Measurements from ENCODE around the gene ARHGAP11B.
"Not testable (repeated sequence)": the region's sequence is repeated elsewhere in the genome, so short reads cannot be mapped to it uniquely, and the experiment has no call there.

Gene ARHGAP11B

DNA sequence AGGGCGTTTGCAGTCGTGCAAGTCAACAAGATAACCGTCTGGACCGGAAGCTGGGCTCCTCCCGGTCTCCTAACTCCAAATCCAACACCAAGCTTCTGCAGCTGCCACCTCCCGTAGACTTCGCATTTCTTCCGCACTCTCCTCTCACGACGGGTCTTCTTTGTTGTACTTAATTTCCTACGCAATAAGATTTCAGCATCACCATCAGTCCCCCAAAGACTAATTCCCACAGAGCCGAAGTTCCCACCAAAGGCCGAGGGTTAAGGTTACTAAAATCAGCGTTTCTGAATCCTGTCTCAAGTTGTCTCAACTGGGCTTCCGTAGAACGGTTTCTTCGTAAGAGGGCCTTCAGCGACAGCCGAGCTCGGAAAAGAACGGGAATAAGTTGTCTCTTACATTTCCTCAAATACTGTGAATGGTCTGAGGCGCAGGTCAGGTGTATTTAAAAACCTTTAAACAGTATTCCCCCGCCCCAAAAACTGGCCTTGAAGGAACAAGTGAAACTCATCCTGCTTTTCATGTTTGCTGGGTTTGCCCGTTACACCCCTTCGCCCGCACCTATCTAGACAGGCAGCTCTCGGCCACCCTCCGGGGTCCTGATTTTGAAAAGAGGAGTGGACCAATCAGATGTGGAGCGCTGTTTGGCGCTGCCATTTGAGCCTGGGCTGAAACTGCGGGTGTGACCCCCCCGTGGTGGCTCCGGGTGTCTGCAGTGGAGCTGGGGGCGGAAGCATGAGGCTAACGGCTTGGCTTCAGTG lies at the start of gene ARHGAP11B:
Gene ARHGAP11B (plus strand): TSS at position 693 of the 758 bp plus-strand sequence.
- not testable (repeated sequence) for DNase-seq

- not testable (repeated sequence) for DNase-seq
These were observed 46.4 kb upstream of the ARHGAP11B start for GRCh38 chr15:30579394-30579970.

DNA sequence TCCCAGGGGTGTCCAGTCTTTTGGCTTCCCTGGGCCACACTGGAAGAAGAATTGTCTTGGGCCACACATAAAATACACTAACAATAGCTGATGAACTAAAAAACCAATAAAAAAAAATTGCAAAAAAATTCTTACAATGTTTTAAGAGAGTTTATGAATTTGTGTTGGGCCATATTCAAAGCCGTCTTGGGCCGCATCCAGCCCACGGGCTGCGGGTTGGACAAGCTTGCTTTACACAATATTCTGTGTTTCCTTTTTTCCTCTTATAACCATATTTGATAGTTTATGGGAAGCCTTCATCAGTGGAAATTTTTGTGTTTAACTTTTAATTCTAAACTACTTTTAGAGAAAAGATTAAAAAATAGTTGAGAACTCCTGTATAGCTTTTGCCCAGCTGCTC lies 45.2 kb upstream of the ARHGAP11B start:
- not testable (repeated sequence) for DNase-seq

GRCh38 chr15:30598953-30599352 lies 27.0 kb upstream of the ARHGAP11B start:
- DNase-seq: not testable (repeated sequence)

DNA sequence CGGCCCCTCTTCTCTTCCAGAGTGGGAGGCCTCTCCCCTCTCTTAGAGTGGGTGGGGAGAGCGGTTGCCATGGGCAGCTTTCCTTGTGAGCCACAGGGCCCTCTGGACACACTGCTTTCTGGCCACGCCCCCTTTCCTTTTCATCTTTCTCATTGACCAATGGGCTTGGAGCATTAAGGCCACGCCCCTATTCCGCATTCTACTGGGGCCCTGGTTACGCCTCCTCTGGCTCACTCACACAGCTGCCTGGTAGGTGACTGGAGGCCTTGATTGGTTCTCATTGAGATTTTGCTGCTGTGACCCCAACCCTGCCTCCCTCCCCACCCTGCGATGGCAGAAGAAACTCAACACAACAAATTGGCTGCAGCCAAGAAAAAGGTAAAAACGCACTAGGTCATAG lies 22.1 kb upstream of the ARHGAP11B start, which contains the start of gene GOLGA8H:
Gene GOLGA8H (plus strand): TSS at position 233 of the 400 bp plus-strand sequence. CDS start 98 bp downstream, at position 331.
- DNase-seq: not testable (repeated sequence)

- DNase-seq: not testable (repeated sequence)
These were observed 13.7 kb upstream of the ARHGAP11B start for GRCh38 chr15:30612271-30612670.

- DNase-seq: not testable (repeated sequence)
These were observed 4.6 kb upstream of the ARHGAP11B start for GRCh38 chr15:30621342-30621741.

- DNase-seq: not testable (repeated sequence)
These were observed 252 bp downstream of the ARHGAP11B start for GRCh38 chr15:30626194-30626565.

GRCh38 chr15:30626632-30627031 lies 704 bp downstream of the ARHGAP11B start:
- DNase-seq: not testable (repeated sequence)

GRCh38 chr15:30650012-30650929 lies 24.3 kb downstream of the ARHGAP11B start:
- DNase-seq: no peak

DNA sequence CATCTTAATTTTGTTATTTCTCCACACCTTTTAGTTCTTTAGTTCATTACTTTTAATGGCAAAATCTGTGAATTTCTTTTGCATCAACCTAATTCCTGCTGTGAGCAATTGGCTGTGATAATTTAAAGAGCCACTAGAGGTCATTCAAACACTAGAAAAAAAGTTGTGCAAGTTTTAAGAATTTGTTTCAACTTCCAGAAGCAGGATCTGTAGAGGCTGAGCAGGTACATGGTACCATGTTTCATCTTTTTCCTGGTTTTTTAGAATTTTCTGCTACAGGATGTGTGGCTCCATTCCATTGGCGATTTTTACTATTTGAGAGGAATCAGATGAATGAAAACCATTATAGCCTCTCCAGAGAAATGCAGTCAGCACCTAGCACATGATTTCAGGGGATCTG lies 35.2 kb downstream of the ARHGAP11B start:
- not testable (repeated sequence) for DNase-seq

GRCh38 chr15:30669621-30670020 lies 43.7 kb downstream of the ARHGAP11B start:
- DNase-seq: not testable (repeated sequence)

DNA sequence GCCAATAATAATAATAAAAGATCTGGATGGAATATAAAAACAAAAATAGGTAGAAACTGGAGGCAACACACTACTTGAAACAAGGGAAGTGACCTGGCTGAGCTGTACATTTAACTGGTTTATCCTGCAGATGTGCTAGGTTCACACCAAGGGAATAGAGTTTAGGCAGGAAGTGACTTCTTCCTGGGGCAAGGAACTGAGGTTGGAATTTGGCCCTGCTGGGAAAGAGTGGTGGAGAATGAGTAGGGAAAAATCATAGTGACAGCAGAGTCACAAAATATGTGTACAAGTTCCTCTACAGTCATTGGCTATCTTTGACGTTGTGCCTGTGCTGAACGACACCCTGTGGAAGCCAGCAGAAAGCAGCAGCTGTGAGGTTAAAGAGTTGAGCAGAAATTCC lies 44.1 kb downstream of the ARHGAP11B start:
- DNase-seq: no peak

GRCh38 chr15:30671309-30671708 lies 45.4 kb downstream of the ARHGAP11B start:
- no peak for DNase-seq

GRCh38 chr15:30675126-30675525 lies 49.2 kb downstream of the ARHGAP11B start:
- no peak for DNase-seq

DNA sequence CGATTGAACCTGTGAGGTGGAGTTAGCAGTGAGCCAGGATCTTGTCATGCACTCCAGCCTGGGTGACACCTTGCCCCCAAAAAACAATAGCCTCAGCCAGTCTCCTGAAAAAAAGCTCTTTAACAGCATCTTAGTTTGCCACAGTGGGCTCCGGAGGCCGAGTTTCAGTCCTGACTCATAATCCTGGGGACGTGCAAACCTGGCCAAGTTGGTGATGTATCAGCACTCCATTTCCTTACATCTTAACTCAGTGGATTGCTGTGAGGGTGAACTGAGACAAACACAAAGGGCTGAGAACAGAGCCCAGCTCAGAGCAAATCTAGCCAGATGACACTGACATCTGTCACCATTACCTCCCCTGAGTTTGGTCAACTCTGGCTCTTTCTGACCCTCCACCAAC lies 50.0 kb downstream of the ARHGAP11B start:
- not testable (repeated sequence) for DNase-seq

DNA sequence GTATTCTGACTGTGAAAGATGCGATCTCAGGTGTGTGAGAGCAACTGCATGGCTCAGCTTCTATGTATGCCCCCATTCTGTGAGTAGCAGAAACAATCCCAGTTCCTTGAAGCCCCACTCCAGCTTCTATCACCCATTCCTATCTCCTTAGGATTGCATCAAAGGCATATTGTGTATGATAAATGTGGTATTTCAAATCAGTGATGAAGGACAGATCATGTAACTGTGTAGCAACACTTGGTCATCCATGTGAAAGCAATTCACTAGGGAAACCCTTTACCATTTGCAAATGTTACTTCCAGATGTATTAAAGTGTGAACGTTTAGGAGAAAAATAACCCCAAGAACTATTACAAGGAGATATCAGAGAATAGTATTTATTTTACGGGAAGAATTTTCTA lies 55.1 kb downstream of the ARHGAP11B start:
- not testable (repeated sequence) for DNase-seq

DNA sequence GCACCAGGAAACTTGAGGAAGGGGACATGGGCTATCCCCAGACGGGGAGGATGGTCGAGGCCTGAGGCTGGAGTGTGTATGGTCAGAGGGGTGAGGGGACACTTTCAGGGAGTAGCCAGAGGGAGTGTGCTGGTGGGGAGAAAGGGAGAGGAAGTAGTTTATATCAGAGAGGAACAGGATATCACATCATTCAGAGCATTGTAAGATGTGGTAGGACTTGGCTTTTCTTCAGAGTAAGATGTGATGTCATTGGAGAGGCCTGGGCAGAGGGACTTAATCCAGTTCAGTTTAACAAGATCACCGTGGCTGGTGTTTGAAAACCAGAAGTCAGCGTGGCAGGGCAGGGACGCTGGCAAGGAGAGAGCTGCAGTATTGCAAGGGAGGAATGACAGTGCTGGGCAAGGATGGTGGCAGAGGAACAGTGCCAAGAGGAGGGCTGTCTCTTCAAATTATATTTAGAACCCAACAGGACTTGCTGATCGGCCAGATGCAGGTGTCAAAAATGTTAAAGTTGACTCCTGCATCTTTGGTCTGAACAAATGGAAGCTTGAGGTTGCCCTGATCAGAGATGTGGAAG lies 59.9 kb downstream of the ARHGAP11B start:
- DNase-seq: not testable (repeated sequence)

DNA sequence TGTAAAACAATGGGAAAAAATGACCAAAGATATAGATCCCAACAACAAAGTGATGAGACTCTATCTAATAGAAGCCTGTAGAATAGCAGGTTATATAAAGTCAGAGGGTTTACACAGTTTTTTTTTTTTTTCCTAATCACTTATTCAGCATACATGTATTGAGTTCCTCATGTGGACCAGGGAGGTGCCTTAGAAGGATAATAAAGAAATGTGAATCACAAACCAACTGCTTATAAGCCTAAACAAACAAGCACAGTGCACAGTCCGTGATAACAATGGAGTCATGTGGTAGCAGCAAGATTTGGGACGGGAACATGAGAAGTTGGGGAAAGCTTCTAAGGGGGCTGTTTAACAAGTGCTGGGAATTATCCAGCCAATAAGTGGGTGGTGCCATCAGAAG lies 60.7 kb downstream of the ARHGAP11B start:
- DNase-seq: not testable (repeated sequence)
